HG03045 (cell line): ENCODE measurements around the gene LSP1.
"Not testable (repeated sequence)": the region's sequence is repeated elsewhere in the genome, so short reads cannot be mapped to it uniquely, and the experiment has no call there.

Source experiments
- ATAC-seq: cut with Tn5 transposase; IDR thresholded peaks from one replicate; pipeline ENCODE4 v1.9.1; 2021; ENCODE audit warnings: mild to moderate bottlenecking, moderate library complexity; ENCODE audit not compliant: unreplicated experiment

Gene LSP1, protein sequence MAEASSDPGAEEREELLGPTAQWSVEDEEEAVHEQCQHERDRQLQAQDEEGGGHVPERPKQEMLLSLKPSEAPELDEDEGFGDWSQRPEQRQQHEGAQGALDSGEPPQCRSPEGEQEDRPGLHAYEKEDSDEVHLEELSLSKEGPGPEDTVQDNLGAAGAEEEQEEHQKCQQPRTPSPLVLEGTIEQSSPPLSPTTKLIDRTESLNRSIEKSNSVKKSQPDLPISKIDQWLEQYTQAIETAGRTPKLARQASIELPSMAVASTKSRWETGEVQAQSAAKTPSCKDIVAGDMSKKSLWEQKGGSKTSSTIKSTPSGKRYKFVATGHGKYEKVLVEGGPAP

DNA sequence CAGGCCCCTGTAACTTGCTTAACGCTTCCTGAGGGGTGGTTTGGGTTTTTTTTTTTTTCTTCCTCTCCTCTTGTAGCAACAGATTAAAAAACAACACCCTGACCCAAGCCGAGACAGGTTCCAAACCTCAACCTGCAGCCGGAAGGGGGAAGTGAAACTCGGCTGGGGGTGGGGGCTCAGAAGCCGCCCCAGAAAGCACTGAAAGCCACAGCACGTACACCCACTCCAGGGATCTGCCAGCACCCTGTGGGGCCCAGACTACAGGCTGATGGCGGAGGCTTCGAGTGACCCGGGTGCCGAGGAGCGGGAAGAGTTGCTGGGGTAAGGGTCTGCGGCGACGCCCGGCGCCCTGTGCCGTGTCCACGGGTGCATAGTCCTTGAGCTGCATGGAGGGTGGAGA is at the start of gene LSP1:
LSP1 (plus strand) TSS at position 208 of the 400 bp plus-strand sequence; CDS start at position 269, 61 bp downstream.
- ATAC-seq: peak; percentile 40

DNA sequence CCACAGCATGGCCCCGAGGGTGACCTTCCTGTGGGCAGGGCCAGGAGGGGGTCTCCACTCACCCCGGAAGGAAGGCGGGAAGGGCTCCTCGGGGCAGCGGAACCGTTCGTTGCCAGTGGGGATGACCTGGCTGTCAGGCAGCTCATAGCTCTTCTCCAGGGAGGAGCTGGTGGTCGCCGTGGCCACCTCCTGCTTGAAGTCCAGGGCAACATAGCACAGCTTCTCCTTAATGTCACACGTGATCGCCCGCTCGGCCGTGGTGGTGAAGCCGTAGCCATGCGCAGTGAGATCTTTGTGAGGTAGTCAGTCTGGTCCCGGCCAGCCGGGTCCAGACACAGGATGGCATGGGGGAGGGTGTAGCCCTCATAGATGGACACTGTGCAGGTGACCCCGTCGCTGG is 49.6 kb upstream of the LSP1 start:
- ATAC-seq: no peak

DNA sequence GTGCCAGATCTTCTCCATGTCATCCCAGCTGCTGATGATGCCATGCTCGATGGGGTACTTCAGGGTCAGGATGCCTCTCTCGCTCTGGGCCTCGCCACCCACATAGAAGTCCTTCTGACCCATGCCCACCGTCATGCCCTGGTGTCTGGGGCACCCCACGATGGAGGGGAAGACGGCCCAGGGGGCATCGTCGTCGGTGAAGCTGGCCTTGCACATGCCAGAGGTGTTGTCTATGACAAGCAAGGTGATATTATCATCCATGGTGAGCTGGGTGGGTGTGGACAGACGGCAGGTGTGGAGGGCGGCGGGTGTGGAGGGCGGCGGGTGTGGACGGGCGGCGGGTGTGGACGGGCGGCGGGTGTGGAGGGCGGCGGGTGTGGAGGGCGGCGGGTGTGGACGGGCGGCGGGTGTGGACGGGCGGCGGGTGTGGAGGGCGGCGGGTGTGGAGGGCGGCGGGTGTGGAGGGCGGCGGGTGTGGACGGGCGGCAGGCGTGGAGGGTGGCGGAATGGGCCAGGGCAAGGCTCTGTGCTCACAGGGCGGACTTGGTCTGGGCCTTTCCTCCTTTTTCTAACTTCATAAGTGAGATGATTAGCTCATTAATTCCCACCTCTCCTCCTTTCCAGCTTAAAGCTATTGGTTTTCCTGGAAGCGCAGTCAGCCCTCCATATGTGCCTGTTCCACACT is 48.9 kb upstream of the LSP1 start:
- ATAC-seq: not testable (repeated sequence)

DNA sequence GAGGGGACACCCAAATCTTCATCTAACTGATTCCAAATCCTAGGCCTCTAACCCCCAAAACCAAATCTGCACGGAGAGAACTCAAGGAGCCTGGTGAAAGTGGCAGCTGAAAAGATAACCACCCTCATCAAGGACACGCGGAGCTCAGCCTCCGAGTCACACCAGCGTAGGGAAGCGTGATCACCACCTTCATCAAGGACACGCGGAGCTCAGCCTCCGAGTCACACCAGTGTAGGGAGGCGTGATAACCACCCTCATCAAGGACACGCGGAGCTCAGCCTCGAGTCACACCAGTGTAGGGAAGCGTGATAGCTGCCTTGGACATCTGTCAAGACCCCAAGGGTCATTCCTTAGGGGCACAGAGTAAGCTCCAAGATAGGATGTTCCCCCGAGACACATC is 47.4 kb upstream of the LSP1 start:
- no peak for ATAC-seq

DNA sequence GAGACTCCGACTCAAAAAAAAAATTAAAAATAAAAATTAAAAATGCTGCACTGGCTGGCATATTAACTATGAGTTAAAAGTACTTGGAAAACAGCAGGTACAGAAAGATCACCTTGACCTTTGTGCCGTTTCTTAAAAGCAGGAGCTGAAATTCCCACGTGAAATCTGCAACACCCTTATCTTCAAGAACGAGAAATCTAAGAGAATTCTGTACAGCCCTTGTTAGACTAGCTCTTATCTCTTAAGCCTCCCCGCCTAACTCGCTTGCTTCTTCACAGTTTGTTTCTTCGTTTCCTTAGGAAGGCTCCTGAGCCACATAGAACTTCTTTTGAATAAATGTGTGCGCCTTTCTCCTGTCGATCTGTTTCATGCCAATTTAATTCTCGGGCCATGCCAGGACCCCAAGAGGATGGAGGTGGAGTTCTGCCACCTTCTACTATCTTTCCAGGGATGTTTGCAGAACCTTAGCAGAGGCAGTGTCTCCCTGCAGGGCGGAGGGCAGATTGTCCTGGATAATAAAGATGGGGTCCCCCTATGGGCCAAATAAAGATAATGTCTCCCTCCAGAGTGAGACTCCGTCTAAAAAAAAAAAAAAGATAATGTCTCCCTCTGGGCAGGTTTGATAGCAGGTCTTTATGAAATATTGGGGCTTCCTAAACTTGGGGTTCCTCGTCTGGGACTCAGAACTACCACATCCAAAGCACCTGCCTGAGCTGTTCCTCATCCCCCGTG is 45.5 kb upstream of the LSP1 start:
- ATAC-seq: no peak

DNA sequence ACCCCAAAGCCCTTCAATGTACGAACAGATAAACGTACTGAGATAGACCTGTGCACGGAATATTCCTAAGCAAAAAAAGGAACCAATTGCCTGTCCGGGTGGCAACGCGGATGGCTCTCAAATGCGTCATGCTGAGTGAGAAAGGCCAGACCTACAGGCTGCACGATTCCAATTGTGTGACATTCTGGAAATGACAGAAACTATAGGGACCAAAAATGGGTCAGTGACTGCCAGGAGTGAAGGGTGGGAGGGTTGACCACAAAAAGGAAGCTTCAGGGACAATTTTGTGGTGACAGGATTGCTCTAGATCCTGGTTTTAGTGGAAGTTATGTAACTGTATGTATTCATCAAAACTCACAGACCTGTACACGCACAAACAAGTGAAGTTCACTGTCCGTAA is 42.1 kb upstream of the LSP1 start:
- ATAC-seq: no peak

DNA sequence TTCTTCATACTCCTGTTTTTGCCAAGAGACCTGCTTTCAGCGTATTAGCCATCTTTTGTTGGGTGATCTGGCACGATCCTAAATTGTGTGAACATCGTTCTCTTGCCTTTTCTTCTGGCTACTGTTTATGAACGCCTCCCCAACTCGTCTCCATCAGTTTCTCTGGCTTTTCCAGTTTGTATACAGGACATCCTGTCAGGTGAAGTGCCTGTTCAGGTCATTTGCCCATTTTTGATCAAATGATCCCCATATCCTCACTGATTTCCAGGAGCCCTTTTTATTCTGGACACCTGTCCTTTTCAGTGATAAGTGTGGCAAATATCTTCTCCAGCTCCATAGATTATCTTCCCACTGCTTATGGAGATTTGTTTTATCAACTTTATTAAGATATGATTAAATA is 40.6 kb upstream of the LSP1 start:
- no peak for ATAC-seq

DNA sequence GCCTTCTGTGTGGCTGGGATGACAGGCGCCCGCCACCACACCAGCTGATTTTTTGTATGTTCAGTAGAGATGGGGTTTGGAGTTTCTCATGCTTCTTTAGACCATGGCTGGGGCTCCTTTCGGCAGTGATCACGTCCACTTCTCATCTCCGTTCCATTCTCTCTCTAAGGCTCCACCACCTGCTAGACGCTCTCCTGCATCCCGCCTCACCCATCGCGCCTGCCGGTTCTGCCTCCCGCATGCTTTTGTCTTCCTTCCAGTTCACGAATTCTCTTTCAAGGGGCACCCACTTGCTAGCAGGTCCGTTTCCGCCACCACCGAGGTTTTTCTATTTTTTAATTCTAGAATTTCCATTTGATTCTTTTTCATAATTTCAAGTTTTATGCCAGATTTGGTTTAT is 40.1 kb upstream of the LSP1 start:
- no peak for ATAC-seq

DNA sequence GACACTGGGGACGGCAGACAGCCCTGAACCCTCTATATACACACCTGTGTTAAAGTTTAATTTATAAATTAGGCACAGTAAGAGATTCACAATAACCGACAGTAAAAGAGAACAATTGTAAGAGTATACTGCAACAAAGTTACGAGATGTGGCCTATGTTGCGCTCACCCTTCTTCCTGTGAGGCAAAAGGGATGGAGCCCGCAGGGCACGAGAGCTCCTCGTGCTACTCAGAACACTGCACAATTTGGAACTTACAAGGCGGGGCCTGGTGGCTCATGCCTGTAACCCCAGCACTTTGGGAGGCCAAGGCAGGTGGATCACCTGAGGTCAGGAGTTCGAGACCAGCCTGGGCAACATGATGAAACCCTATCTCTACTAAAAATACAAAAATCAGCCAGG is 39.5 kb upstream of the LSP1 start:
- ATAC-seq: not testable (repeated sequence)

DNA sequence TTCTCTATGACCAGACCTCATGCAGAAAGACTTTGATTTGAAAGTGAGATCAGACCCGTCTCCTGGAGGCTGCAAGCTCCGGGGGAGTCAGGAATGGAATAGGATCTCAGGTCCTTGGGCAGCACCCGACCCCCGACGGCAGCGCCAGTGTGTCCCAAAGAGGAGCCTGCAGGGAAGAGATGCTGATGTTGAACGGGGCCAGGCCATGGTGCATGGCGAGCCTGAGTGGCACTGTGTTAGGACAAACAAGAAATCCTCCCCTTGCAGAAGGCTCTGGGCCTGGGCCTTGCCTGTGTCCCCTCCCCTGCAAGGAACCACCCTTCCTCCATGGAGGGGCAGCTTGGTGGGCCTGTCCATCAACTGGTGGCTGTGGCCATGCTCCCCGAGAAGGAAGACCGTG is 38.2 kb upstream of the LSP1 start:
- ATAC-seq: no peak

DNA sequence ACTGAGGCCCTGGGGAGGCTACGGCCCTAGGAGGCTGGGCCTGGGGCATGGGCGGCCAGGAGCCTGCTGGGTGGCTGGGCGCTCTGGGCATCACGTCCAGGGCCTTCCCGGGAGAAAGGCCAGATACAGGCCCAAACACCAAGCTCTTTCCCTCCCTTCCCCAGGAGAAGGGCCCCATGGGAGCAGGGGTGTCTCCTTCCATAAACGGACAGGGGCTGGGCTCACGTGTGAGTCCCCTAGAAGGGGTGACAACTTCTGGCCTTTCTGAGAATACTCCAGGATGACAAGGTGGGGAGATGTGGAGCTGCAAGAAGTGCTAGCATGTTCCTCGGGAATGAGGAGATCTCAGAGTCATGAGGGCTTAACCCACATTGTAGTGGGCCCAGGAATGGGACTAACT is 37.6 kb upstream of the LSP1 start:
- no peak for ATAC-seq

DNA sequence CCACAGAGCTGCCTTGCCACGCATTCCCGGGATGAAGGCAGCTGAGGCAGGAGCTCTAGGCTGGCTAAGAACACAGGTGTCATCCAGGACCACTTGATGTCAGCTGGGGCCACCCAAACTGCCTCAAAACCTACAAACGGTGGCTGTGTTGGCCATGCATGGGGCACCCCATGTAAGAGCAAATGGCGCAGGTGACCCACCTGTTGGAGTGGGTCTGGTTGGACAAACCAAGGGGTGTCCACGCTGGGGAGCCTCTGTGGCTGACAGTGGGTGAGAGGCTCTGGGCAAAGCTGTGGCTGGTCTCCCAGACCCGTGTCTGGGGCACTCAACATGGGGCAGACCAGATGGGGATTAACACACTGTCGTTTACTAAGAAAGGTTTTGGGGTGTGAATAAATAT is 37.1 kb upstream of the LSP1 start:
- no peak for ATAC-seq

DNA sequence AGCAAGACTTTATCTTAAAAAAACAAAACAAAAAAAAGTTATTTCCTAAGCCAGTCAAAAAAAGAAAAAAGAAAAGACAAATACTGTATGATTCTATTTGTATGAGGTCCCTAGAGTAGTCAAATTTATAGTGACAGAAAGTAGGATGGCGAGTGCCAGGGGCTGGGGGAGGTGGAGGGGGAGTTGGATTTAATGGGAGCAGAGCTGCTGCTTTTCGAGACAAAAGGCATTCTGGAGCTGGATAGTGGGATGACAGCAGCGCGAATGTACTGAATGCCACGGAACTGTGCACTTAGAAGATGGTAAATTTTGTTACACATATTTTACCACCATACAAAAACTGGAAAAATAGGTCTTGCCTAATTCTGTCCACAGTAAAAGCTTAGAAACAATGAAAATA is 35.9 kb upstream of the LSP1 start:
- no peak for ATAC-seq

DNA sequence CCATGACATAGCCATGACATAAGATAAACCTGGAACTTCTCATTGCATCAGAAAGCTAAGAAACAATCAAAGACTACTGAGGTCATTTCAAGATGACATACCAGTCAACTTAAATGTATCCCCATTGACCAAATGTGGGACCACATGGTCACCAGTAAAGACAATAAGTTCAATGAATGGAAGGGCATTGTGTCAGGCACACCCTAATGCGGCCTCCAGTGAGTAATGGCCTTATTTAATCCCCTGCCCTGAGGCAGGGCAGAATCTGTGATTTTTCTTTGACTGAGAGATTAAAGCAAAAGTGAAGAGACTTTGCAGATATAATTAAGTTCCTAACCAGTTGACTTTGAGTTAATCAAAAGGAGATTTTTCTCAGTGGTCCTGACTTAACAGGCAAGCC is 35.4 kb upstream of the LSP1 start:
- no peak for ATAC-seq

DNA sequence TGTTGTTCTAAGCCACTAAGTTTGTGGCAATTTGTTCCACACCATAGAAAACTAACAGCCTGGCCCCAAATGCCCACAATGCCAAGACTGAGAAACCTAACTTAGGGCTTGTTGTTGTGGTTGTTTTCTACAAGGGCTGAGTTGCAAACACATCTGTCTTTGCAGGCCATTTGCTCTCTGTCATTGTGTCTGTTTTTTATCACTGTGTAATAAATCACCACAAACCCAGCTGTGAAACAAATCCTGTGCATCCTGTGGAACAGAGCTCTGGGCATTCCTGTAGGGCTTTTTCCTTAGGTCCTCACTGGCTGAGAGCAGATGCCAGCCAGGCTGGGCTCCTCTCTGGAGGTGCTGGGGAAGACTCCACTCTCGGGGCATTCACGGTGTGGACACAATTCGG is 33.8 kb upstream of the LSP1 start:
- no peak for ATAC-seq

DNA sequence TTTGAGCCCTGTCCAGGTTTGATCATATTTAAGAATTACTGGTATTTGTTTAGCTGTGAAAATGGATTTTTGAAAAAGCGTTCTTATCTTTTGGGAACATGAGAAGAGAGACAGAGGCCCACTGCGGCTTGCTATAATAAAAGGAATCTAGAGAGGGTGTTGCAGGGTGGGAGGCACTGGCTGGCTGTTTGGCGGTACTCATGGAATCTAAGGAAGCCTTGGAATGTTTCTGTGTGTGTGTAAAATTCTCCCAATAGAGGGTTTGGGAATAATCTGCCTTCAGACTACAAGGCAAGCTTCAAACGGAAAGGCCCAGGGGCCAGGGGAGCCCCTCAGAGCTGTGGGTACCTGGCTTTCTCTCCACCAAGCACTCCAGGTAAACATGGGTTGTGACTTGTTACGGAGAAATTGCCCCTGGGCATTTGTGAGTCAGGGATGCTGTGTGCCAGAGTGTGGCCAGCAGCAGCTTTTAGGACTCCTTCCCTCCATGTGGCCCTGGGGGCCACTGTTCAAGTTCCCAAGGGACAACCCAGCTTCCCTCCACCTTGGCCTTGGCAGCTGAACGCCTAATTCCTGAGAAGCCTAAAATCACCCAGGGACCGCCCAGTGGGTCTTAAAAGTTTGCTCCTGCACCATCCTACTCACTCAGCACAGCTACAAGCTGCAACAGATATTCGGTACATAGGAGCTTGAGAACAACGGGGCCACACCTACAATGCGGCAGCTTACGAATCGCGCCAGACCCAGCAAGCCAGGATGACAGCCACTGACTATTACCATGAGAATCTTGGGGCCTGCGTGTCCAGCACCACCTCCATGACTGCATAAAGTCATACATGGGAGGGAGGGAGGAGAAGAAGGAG is 32.2 kb upstream of the LSP1 start:
- no peak for ATAC-seq

DNA sequence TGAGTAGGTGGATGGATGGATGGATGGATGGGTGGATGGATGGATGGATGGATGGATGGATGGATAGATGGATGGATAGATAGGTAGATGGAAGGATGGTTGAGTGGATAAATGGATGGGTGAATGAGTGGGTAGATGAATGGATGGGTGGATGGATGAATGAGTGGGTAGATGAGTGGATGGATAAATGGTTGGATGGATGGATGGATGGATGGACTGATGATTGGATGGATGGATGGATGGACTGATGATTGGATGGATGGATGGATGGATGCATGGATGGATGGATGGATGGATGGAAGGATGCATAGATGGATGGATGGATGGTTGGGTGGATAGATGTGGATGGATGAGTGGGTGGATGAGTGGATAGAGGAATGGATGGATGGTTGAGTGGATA is 31.3 kb upstream of the LSP1 start:
- no peak for ATAC-seq

DNA sequence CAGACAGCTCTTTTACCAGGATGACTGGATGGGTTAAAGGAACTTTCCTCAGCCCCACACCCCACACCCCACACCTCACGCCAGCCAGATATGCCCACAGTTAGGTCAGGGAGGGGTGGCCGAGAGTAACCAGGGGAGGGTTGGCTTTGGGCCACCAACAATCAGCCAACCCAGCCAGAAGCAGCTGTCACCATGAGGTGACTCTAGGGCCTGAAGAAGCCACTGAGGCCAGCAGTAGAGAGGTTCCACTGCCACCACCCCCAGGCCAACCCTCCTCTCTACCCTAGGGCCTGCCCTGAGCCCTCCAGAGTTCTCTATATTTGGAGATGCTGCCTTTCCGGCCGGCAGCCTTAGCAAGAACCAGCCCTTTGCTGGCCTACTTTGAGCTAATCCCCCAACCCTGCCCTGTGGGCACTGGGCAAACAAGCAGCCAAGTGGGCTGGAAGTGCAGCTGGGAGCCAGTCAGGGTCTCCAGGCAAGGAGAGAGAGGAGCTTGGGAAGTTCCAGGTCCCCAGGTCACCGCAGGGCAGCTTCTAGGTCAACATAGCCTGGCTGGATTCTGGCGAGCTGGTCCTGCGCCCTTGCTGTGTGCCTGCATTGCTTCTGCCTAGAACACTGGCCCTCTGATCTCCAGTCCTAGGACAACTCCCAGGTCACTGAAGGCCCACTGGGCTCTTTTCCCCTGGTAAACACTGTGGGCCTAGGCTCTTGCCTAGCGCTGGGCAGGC is 30.1 kb upstream of the LSP1 start:
- ATAC-seq: no peak

DNA sequence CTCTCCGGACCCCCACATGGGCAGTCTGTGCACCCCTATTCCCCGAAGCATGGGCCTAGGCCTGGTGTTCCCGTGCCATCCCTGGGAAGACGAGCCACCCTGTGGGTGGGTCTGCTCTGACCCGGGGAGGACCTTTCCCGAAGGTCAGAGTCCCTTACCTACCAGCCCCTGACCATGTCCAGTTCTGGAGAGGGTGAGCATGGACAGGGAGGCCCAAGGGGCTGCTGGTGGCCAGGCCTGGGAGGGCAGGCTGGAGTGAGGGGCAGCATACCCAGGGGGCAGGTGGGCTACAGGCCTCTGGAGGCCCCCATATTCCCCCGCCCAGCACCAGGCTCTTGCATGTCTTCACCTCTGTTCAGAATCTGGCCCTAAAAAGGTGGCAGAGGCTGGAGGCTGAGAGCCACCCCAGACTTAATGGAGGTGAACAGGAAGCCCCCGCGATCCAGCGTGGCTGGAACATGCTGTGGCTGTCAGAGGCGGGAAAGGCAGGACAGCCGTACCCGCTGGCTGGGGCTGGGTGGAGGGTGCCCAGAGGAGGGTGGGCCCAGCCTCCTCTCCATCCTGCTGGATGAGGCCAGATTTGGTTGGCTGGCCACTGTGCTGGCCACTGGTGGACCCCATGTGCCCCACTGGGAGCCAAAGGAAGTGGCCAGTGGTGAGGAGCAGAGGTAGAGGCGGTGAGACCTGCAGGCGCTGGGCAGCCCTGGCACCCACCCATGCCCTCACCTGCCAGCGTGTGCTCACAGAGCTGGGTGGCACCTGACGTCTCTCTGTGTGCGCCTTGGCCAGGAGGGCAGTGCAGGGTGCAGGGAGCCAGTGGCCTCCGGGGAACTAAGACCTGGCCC is 29.3 kb upstream of the LSP1 start:
- no peak for ATAC-seq
